HG03378 (cell line): Measurements from ENCODE around the gene ENOSF1.
"Not testable (repeated sequence)": the region's sequence is repeated elsewhere in the genome, so short reads cannot be mapped to it uniquely, and the experiment has no call there.

Source experiments
- ATAC-seq: cut with Tn5 transposase; IDR thresholded peaks from one replicate; pipeline ENCODE4 v1.9.1; 2021; ENCODE audit warnings: mild to moderate bottlenecking, moderate library complexity; ENCODE audit not compliant: unreplicated experiment

Gene ENOSF1

DNA sequence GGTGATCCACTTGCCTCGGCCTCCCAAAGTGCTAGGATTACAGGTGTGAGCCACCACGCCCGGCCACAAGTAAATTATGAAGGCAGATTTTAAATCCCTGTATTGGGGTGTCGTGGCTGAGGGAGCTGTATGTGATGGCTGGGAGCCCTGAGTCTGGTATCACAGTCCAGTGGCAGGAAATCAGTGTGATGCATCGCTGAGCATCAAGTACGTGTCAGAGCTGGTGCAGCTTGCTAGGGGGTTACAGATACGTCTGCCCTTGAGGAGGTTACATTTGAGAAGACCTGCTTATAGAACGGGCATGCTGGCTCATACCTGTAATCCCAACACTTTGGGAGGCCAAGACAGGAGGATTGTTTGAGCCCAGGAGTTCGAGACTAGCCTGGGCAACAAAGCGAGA is 4.3 kb downstream of the ENOSF1 start:
- ATAC-seq = no peak

DNA sequence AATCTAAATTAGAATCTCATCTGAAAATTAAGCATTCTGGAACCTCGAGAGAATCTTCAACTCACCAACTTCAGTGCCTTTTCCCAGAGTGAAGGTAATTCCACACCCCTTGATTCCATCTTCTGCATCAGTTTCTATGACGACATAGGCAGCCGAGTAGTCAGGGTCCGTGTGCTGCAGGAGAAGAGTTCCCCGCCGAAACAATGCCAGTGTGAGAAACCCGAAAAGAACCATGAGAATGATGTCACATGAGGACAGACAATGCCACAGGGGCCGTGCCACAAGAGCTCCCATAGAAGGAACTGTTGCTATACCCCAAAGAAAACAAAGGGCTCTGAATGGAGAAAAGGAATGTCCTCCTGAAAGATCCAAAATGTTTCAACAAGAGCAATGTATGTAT is 6.0 kb downstream of the ENOSF1 start:
- no peak for ATAC-seq

DNA sequence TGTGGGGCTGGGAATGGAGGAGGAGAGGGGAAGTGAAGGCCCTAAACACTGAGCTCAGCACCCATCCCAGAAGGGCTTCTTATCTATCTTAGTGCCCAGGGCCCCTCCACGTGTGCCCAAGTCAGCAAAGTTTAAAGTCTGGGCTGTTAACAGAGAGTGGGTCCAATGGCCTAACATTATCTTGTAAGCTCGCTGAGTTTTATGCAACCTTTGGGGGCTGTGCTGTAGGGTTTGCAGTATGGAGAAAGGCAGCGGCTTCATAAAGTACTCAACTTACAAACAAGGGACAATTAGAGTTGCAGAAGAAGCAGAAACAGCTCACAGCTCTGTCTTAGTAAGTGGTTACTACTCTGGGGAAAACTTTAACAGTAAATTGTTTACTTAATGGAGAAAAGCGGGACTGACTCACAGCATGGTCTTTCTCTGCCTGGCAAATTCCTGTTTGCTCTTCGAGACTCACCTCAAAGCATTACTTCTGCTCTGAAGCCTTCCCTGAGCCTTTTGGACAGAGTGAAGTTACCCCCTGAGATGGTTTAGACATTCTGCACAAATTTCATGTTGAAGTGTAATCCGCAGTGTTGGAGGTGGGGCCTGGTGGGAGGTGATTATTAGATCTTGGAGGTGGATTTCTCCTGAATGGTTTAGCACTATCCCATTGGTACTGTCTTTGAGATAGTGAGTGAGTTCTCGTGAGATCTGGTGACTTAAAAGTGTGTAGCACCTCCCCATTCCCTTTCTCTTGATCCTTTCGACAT is 9.0 kb downstream of the ENOSF1 start:
- no peak for ATAC-seq

DNA sequence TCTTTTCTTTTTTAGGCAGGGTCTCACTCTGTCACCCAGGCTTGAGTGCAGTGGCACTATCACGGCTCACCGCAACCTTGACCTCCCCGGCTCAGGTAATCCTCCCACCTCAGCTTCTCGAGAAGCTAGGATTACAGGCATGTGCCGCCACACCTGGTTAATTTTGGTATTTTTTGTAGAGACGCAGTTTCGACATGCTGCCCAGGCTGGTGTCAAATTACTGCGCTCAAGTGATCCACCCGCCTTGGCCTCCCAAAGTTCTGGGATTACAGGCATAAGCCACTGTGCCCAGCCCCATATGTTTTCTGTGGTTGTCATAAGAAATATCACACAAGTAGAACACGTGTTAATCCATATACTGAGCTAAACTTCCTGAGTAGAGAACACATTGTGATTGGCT is 14.6 kb downstream of the ENOSF1 start:
- ATAC-seq = no peak

DNA sequence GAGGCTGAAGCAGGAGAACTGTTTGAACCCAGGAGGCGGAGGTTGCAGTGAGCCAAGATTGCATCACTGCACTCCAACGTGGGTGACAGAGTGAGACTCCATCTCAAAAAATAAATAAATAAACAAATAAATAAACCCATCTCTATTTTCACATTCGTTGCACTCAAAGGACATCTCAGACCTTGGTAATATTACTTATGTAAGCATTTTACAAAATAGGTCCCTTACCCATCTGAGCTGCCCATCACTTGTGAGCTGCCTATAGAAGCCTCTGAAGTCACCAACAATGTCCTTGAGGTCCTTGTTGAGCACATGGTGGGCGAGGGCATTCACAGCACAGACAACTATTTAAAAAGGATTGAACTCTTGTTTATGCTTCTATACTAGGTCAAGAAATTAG is 15.4 kb downstream of the ENOSF1 start:
- ATAC-seq = no peak

DNA sequence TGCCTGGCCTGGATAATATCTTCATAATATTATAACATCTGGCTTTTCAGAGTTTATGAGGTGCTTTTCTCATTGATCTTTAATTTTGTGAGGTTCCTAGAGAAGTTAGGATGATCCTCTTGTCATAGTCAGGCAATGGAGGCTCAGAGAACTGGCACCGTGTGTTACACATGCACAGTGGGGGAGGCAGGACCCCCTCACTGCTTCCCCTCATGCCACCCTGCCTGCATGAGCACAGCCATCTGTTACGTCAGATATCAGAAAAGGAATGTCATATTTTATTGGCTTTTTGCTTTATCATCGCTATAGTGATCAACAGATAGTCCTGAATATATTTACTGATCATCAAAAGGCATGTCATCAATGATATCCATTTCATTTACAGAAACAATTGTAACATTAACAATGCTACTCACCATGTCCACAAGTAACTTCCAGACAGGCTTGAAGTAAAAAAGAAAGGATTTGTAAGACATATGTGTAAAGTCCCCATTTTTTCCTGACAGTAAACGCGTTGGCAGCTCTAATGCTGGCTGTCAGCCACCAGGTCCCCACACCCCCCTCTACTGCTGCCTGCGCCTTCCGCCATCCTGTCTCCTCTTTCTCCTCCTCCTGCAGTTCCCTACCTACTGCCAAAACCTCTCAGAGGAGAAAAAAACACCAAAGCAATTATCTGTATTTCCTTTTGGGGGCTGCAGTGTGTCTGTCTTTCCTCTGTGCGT is 18.8 kb downstream of the ENOSF1 start:
- ATAC-seq = no peak

DNA sequence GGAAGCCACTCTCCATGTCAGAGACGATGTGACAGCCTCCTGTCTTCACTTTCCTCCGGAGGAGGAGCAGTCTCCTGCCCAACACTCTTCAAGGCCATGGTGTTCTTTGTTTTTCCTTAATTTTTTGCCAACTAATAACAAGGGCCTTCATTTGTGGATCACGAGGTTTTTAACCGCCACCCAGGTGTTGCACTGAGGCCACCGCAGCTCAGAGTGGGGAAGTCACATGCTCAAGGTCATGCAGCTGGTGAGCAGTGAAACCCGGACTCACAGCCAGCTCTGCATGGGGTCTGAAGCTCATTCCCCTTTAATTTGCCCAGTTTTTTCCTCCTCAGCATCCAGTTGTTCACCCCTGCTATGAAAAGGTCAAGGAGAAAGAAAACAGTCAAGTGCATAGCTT is 19.6 kb downstream of the ENOSF1 start:
- no peak for ATAC-seq

DNA sequence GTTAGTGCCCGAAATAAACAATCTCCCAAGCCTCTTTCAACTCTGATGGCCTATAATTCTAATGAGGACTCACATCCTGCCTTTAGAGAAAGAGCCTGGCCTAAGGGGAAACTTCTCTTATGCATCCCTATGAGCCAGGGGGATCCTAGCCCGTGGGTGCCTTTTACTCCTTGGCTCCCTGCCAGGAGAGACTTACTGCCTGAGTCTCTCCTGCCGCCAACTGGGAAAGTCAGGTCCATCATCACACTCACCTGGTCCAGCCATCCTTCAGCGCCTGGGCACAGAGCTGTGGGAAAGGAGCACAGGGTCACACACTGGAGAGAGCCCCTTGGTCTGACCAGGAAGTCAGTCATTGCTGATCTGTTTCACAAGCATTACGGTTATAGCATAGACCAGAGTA is 24.1 kb downstream of the ENOSF1 start:
- no peak for ATAC-seq

DNA sequence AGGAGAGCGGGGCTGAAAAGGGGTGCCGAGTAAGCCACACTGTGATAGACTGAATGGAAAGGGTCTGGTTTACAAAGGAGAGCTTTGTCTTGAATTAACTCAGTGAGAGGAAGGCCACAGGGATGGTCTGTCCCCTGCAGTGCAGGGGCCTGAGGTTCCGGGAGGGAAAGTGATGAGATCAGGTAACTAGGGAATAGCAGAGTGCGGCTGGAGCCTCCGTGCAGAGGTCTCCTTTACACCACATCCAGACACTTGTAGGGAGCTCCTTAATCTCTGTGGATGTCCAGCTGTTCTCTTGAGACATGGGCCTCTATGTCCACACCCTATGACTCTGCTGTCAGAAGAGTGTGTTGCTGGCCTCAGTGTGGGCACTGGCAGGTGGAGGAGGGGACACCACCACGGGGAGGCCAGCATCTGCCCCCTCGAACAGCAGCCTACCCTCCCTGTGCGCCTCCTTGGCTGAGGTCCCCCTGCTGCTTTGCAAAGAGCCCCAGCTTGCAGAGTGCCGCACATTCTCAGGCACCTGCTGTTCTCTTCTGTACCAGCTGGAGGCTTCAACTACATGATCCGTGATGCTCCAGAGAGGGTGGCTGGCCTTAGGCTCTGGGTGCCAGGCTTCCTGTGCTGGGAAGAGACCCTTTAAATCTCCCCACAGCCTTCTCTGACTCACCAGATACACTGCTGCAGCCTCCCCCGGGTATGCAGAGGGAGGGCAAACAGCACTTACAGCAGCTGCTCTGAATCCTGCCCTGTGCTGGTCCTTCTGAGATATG is 25.9 kb downstream of the ENOSF1 start:
- no peak for ATAC-seq

DNA sequence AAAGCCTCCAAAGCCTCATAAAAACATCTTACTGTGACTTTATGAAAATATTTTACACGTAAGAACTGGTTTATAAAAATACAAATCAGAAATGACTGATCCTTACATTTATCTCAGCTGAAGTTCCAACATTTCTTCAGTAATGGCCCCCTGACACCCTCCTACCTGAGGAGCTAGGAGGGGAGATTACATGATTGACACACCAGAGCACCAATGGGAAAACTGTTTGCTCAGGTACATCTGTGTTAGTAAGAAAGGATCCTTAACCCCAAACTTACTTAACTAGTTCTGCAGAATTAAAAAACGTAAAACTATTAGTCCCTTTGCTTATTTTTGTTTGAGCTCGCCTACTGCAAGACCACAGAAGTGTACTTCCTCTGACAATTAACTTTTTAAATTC is 27.0 kb downstream of the ENOSF1 start:
- ATAC-seq = no peak

DNA sequence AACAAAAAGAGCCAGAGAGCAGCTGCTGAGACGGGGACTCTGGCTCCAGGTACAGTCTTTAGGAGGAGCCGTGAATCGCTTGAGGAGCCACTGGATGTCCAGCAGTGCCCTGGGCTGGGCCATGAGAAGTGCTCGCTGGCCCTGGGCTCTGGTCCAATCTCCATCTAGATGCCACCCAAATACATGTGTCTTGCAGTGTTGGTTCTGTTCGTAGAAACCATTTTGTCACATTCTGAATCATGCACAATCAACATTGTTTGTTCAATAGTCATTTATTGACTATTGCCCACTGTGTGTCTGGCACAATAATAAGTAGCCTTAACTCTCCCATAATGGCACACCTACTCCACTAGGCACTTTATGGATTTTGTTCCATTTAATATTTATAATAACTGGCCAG is 28.9 kb downstream of the ENOSF1 start:
- ATAC-seq = no peak

DNA sequence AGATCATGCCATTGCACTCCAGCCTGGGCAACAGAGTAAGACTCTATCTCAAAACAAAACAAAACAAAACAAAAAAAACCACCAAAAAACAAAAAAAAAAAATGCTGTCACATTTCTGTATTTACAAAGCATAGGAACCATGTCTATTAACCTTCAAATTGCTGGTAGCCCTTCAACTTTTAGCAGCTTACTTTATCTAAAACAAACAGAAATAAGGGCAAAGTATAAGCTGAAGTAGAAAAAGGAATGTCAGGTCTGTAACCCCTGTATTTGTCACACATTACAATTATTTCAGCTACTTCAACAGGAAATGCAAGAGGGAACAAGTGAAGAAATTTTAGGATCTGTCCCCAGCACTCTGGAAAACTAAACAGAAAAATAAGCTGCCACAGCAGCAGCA is 29.6 kb downstream of the ENOSF1 start:
- ATAC-seq = no peak

DNA sequence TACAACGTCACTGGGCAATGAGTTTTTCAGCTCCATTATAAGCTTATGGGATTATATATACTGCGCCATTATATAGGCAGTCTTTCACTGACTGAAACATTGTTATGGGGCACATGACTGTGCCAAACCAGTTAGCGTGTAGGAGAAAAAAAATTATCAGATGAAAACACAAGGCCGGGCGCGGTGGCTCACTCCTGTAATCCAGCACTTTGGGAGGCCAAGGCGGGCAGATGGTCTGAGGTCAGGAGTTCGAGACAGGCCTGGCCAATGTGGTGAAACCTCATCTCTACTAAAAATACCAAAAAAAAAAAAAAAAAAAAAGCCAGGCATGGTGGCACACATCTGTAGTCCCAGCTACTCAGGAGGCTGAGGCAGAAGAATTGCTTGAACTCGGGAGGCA is 30.0 kb downstream of the ENOSF1 start:
- not testable (repeated sequence) for ATAC-seq

DNA sequence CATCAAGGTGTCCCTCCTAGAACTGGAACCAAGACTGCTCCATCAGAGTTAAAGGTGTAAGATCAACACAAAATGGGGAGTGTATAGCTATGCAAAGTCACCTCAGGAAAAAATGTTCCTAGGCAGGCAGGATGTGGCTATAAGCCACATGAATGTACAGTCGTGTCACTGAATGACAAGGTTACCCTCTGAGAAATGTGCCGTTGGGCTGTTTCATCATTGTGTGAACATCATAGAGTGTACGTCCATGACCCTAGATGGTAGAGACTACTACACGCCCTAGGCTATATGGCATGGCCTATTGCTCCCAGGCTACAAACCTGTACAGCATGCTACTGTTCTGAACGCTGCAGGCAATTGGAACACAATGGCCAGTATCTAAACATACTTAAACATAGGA is 30.4 kb downstream of the ENOSF1 start:
- ATAC-seq = no peak

DNA sequence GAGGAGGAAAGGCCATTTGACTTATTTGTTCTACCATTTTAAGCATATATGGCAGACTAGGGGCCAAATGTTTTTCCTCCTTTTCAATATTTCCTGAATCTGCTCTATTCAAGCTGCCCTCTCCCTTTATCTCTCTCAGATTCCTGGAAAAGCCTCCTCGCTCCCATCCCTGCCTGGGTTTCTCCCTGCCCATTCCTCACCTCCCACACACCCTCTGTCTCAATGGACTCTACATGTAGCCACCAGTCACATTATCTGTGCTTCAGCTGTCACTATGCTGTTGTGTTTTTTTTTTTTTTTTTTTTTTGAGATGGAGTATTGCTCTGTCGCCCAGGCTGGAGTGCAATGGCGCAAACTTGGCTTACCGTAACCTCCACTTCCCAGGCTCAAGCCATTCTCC is 32.0 kb downstream of the ENOSF1 start:
- no peak for ATAC-seq

DNA sequence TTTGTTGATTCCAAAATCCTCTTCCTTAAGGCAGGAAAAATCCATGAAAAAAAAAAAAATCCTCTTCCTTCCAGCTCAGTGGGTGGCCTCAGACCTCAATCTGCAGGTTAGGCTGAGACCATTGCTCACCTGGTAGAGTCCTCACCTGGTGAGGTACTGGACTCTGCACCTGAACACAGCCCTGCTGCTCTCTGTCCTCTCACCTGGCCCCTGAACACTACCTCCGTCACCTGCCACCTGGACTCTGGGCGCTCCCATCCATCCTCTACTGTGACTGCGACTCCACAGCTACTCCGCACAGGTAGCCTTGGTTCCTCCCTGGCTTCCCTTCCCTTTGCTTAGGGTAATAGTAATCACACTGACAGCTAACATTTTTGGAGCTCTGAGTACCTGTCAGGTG is 32.9 kb downstream of the ENOSF1 start:
- no peak for ATAC-seq

DNA sequence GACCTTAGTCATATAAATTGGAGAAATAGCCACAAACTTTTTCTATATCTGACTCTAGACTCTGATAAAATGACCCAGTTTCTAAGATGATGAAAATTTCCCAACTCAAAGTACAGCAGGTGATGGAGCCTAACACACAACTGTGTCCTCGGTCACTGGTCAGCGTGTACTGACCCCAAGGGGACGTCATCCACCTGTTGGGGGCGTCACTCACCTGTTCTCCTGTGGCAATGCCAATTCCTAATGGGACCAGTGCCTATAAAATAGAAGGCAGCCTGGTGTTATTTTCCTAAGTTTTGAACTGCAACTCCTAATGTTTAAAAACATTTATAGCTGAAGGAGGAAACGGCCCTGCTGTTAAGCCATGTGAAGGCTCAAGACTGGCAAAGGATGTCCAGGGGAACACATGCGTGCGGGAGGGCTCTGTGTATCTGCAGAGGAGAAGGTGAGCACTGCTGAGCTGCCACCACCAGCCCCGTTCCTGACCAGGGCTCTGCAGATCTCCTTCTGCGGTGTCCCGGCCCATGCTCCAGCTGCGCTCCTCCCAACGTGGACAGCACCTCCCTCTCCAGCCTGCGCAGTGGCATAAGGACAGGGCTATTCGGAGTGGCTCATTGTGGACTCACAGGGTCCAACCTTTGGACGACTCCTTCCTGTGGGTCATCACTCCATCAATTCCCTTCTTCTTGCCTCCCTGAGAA is 33.8 kb downstream of the ENOSF1 start:
- ATAC-seq = no peak

DNA sequence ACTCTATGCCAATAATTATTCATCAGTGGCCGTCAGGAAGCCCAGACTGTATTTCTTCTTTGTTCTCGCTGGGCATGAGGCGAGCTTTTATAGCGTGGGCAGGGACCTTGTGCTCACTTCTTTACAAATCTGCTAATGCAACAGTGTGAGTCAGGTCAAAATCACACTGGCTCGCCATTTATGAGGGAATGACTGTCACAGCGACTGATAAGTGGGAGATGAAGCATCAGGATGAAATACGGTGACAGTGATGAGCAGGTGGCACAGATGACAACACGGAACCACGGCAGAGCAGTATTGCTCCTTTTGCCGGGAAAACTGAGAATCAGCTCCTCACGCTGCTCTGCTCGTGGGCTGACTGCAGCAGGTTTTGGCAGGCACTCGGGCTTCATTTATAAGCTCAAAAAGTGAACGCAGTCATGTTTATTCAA is 34.5 kb downstream of the ENOSF1 start:
- ATAC-seq = no peak

DNA sequence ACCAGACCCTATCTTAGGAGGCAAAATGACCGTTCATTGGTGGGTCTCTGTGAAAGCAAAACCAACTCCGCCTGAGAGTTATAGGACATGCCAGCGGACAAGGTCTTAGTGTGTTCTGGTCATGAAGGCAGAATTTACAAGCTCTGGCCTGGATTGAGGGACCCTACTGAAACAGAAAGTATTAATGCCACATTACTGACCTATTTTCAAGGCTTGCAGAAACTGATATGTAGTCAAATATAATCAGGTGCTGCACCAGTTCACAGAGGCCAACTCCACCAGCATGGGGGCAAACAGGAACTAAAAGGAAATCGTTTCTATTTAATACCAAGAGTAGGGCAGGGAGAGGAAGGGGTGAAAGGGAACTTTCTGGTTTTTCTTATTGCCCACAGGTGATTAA is 35.3 kb downstream of the ENOSF1 start:
- ATAC-seq = no peak

DNA sequence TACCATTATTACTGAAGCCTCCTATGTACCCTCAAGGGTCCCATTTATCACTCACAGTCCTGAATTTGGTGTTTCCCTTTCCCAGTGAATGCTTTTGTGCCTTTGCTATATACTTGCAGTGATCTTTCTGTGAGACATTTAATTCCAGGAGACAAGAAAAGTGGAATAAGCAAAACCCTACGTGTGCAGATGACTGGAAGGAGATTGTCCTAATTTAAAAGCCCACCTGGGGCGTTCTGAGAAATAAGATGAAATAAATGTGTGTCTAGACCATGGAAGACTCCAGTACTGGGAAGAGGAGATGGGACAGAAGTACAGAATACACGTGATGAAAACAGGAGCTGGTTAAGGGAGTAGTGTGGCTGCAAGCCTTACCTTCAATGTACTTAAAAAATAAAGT is 35.7 kb downstream of the ENOSF1 start:
- ATAC-seq = no peak

DNA sequence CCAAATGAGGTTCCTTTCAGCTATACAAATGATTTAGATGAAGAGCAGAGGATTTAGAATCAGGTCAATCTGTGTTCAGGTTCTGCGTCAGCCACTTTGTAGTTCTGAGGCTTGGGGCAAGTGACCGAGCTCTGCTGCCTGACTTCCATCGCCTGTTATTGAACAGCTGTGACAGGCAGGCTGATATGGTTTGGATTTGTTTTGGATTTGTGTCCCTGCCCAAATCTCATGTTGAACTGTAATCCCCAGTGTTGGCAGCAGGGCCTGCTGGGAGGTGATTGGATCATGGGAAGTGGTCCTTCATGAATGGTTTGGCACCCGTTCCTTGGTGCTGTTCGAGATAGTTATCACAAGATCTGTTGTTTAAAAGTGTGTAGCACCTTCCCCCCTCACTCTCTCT is 36.4 kb downstream of the ENOSF1 start:
- ATAC-seq = no peak
